GM18505 (cell line): ENCODE results near the gene ZNF430.

Source experiments
- ATAC-seq: cut with Tn5 transposase; IDR thresholded peaks from one replicate; pipeline ENCODE4 v1.9.1; 2021; ENCODE audit not compliant: unreplicated experiment
- POLR2A ChIP-seq: IDR thresholded peaks from 4 replicates; pipeline ENCODE4 v1.6.1; 2011; ENCODE audit warnings: borderline replicate concordance; ENCODE audit not compliant: insufficient read depth, insufficient read length; ENCODE audit errors: extremely low read depth

ZNF430 gene

GRCh38 chr19:21084343-21084742 lies 63.9 kb downstream of the ZNF430 start:
- ATAC-seq: no peak
- no peak for TF ChIP-seq POLR2A

- no peak for TF ChIP-seq POLR2A
- no peak for ATAC-seq
These were observed 67.4 kb downstream of the ZNF430 start for GRCh38 chr19:21087871-21088270.

- TF ChIP-seq POLR2A: no peak
- no peak for ATAC-seq
These were observed 71.7 kb downstream of the ZNF430 start for GRCh38 chr19:21092109-21092508.

GRCh38 chr19:21094347-21095025 lies 74.0 kb downstream of the ZNF430 start:
- TF ChIP-seq POLR2A: no peak
- ATAC-seq: no peak

GRCh38 chr19:21098291-21098690 lies 77.8 kb downstream of the ZNF430 start:
- no peak for ATAC-seq
- TF ChIP-seq POLR2A: no peak

- no peak for TF ChIP-seq POLR2A
- no peak for ATAC-seq
These were observed 81.2 kb downstream of the ZNF430 start for GRCh38 chr19:21101521-21102242.

- no peak for TF ChIP-seq POLR2A
- no peak for ATAC-seq
These were observed 88.7 kb downstream of the ZNF430 start for GRCh38 chr19:21109116-21109515.
